A549 (cell line): ENCODE measurements around the gene PRUNE2.

Experiments used
- CEBPB ChIP-seq, 2 experiments: fragments of >200 bp in 1 of 2; sonication (Bioruptor Twin) in 1 of 2; formaldehyde crosslinking in 1 of 2; IDR thresholded peaks; 2 replicates each; pipeline ENCODE4 v1.6.1; 2012 to 2016
- EP300 ChIP-seq, 2 experiments: fragments of >200 bp; sonication (Bioruptor Twin); formaldehyde crosslinking; IDR thresholded peaks; 2 replicates in 1 of 2; 3 replicates in 1 of 2; pipeline ENCODE4 v1.6.1; 2016 to 2017
- HOXB13 ChIP-seq: fragments of 250-450 bp; sonication (Bioruptor Pico); IDR thresholded peaks from 2 replicates; pipeline ENCODE4 v1.5.0; 2020; ENCODE audit warnings: low read depth, mild to moderate bottlenecking, moderate library complexity
- JUNB ChIP-seq: fragments of >200 bp; sonication (Bioruptor Twin); formaldehyde crosslinking; IDR thresholded peaks from 2 replicates; pipeline ENCODE4 v1.6.1; 2016
- MAFK ChIP-seq: fragments of 450-650 bp; IDR thresholded peaks from 2 replicates; pipeline ENCODE4 v1.6.1; 2014; ENCODE audit not compliant: partially characterized antibody
- NFE2L2 ChIP-seq: fragments of 150-350 bp; conservative IDR thresholded peaks from 2 replicates; pipeline ENCODE4 v1.6.1; 2014; ENCODE audit warnings: low read length
- POLR2A ChIP-seq: IDR thresholded peaks from 2 replicates; pipeline ENCODE4 v1.6.1; 2012; ENCODE audit warnings: mild to moderate bottlenecking, low read length
- RFX5 ChIP-seq: fragments of 450-650 bp; IDR thresholded peaks from 2 replicates; pipeline ENCODE4 v1.7.1; 2014; ENCODE audit warnings: antibody characterized with exemption, mild to moderate bottlenecking, moderate library complexity
- TF ChIP-seq, protein P1 (sequence below): fragments of >200 bp; sonication (Bioruptor Twin); formaldehyde crosslinking; IDR thresholded peaks from 3 replicates; pipeline ENCODE4 v1.5.1; 2016
- TF ChIP-seq, protein P2 (sequence below): IDR thresholded peaks from 2 replicates; pipeline ENCODE4 v1.6.1; 2012
- TF ChIP-seq, protein P3 (sequence below): IDR thresholded peaks from 2 replicates; pipeline ENCODE4 v1.6.1; 2012

DNA sequence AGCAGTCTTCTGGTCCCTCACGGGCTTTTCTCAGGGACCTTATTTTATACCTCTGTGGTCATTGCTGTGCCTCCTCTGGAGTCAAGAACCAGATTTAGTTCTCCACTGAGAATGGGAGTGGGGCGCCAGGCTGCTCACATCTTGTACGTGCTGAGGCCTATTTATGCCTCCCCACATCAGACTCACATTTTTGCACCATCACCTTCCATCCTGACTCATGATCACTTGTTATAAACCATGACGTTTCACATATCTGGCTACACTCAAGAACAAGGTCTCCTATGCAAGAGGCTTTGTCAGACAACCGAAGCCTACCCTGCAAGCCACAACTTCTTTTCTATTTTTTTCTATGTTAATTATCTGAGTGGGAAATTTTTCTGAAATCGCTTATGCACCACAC is 10.7 kb downstream of the PRUNE2 start:
- TF ChIP-seq, protein P1, sequence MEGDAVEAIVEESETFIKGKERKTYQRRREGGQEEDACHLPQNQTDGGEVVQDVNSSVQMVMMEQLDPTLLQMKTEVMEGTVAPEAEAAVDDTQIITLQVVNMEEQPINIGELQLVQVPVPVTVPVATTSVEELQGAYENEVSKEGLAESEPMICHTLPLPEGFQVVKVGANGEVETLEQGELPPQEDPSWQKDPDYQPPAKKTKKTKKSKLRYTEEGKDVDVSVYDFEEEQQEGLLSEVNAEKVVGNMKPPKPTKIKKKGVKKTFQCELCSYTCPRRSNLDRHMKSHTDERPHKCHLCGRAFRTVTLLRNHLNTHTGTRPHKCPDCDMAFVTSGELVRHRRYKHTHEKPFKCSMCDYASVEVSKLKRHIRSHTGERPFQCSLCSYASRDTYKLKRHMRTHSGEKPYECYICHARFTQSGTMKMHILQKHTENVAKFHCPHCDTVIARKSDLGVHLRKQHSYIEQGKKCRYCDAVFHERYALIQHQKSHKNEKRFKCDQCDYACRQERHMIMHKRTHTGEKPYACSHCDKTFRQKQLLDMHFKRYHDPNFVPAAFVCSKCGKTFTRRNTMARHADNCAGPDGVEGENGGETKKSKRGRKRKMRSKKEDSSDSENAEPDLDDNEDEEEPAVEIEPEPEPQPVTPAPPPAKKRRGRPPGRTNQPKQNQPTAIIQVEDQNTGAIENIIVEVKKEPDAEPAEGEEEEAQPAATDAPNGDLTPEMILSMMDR = no peak
- no peak for TF ChIP-seq NFE2L2
- no peak for TF ChIP-seq EP300 (IDR thresholded peaks at IDR 0.05)
- TF ChIP-seq JUNB = no peak
- TF ChIP-seq, protein P2, sequence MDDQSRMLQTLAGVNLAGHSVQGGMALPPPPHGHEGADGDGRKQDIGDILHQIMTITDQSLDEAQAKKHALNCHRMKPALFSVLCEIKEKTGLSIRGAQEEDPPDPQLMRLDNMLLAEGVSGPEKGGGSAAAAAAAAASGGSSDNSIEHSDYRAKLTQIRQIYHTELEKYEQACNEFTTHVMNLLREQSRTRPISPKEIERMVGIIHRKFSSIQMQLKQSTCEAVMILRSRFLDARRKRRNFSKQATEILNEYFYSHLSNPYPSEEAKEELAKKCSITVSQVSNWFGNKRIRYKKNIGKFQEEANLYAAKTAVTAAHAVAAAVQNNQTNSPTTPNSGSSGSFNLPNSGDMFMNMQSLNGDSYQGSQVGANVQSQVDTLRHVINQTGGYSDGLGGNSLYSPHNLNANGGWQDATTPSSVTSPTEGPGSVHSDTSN = no peak
- TF ChIP-seq, protein P3, sequence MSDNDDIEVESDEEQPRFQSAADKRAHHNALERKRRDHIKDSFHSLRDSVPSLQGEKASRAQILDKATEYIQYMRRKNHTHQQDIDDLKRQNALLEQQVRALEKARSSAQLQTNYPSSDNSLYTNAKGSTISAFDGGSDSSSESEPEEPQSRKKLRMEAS = no peak
- no peak for TF ChIP-seq MAFK
- TF ChIP-seq POLR2A = no peak
- TF ChIP-seq CEBPB (IDR thresholded peaks at IDR 0.05) = no peak
- no peak for TF ChIP-seq RFX5
- TF ChIP-seq HOXB13 (CRISPR knock-in tag) = no peak
